ENCODE results near the gene AOC2.
"Not testable (repeated sequence)": the region's sequence is repeated elsewhere in the genome, so short reads cannot be mapped to it uniquely, and the experiment has no call there.

AOC2 gene

DNA sequence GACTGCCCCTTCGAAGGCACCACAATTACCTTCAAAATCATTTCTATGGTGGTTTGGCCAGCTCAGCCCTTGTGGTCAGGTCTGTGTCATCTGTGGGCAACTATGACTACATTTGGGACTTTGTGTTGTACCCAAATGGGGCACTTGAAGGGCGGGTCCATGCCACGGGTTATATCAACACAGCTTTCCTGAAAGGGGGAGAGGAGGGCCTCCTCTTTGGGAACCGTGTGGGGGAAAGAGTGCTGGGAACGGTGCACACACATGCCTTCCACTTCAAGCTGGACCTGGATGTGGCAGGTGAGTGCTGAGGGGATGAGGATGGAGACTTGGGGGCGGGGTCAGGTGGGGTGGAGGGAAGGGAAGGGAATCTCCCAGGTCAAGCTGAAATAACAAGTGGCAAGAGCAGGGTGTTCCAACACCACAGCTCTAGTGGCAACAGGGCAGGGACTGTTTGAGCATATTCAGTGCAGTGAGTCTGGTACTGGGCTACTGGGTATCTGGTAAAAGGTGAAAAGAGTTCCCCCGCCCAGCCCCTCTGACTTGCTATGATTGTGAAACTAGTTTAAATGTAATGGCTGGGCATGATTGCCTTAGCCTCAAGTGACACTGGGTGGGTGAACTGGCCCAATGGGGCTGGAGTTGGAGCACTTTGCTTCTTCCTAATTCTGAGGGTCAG lies 1.7 kb downstream of the AOC2 start:
- DNase-seq (ENCODE audit: extremely low spot score), result no peak
- CTCF ChIA-PET, result interaction anchor here (1.8 kb wide), 1 partner anchor 92 kb away, joined by 5 read pairs; no protein-coding TSS in a partner anchor
- no peak for TF ChIP-seq TARDBP (IDR thresholded peaks at IDR 0.05)
- TF ChIP-seq, protein P1, sequence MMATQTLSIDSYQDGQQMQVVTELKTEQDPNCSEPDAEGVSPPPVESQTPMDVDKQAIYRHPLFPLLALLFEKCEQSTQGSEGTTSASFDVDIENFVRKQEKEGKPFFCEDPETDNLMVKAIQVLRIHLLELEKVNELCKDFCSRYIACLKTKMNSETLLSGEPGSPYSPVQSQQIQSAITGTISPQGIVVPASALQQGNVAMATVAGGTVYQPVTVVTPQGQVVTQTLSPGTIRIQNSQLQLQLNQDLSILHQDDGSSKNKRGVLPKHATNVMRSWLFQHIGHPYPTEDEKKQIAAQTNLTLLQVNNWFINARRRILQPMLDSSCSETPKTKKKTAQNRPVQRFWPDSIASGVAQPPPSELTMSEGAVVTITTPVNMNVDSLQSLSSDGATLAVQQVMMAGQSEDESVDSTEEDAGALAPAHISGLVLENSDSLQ (IDR thresholded peaks at IDR 0.05), result no peak
- TF ChIP-seq CTBP1 (IDR thresholded peaks at IDR 0.05; ENCODE audit: borderline replicate concordance), result no peak
- no peak for TF ChIP-seq NFRKB (IDR thresholded peaks at IDR 0.05)
- TF ChIP-seq SUZ12 (IDR thresholded peaks at IDR 0.05), result no peak
- no peak for TF ChIP-seq SP1 (IDR thresholded peaks at IDR 0.05)
- TF ChIP-seq ZNF384 (IDR thresholded peaks at IDR 0.05), result no peak
- no peak for TF ChIP-seq ELF4 (IDR thresholded peaks at IDR 0.05)
- TF ChIP-seq L3MBTL2 (conservative IDR thresholded peaks at IDR 0.05), result no peak
- no peak for TF ChIP-seq LEF1 (IDR thresholded peaks at IDR 0.05; ENCODE audit: borderline replicate concordance)
- POLR2A ChIA-PET, result interaction anchor here (0.6 to 3.5 kb wide), 6 partner anchors 13 to 152 kb away, joined by 3 to 18 read pairs (median 4); partner anchors contain the start of genes BECN1, PSME3 and RPL27

DNA sequence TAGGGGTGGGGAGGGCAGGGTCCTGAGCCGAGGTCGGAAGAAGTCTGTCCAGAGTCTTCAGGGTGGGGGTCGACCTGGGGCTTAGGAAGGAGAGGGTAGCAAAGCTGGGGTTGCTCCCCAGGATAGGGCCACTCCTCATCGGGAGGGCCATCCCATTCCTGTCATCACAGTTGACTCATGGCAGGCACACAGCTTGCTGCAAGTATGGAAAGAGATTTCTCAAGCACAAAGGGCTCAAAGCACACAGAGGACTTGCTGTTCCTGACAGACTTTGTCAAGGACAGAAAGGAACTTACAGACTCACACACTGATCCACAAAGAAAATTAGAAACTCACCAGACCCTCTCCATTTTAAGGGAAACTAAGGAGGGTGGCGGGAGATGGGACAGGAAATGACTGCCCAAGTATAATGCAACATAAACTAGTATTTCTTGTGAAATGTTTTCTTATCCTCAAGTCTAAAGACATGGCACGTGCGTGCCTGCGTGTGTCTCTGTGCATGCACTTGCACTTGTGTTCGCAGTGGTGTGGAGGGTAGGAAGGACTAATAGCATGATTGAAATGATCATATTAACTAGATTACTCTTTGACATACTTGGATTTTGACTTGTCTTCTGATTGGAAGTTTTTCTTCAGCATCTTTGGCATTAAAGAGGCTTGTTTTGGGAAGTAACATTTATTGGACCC lies 2.4 kb downstream of the AOC2 start:
- DNase-seq (ENCODE audit: extremely low spot score), result no peak
- TF ChIP-seq L3MBTL2 (conservative IDR thresholded peaks at IDR 0.05), result no peak
- no peak for TF ChIP-seq SP1 (IDR thresholded peaks at IDR 0.05)
- TF ChIP-seq ELF4 (IDR thresholded peaks at IDR 0.05), result no peak
- TF ChIP-seq FOXA1 (IDR thresholded peaks at IDR 0.05), result no peak
- no peak for TF ChIP-seq LEF1 (IDR thresholded peaks at IDR 0.05; ENCODE audit: borderline replicate concordance)
- TF ChIP-seq ZNF384 (IDR thresholded peaks at IDR 0.05), result no peak
- TF ChIP-seq, protein P1 (IDR thresholded peaks at IDR 0.05), result no peak
- no peak for TF ChIP-seq ARNT (IDR thresholded peaks at IDR 0.05)
- POLR2A ChIA-PET, result interaction anchor here (1.4 to 3.5 kb wide), 2 partner anchors 13 to 23 kb away, joined by 5 to 18 read pairs; partner anchors contain the start of genes BECN1 and PSME3
- CTCF ChIA-PET, result interaction anchor here (1.8 kb wide), 1 partner anchor 91 kb away, joined by 5 read pairs; no protein-coding TSS in a partner anchor

DNA sequence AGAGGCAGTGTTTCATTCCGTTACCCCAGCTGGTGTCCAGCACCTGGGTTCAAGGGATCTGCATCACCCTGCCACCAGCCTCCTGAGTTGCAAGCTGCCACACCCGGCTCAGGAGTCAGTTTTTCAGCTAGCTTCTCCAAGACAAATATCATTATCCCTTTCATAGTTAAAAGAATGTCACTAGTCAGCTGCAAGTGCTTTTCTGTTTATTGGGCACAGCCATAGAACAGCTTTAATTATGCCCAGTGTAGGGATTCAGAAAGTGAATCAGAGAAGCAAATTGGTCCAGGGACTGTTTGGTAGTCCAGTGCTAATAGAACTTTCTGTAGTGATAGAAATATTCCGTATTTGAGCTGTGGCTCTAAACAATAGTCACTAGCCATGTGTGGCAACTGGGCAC lies 3.7 kb downstream of the AOC2 start:
- POLR2A ChIA-PET, result interaction anchor here (0.5 to 0.9 kb wide), 3 partner anchors 15 to 75 kb away, joined by 3 to 6 read pairs (median 3); partner anchors contain the start of genes PSME3 and VPS25
- TF ChIP-seq FOXK2 (IDR thresholded peaks at IDR 0.05) (no peak), ELF4 (IDR thresholded peaks at IDR 0.05) (no peak), LEF1 (IDR thresholded peaks at IDR 0.05; ENCODE audit: borderline replicate concordance) (no peak), FOXM1 (IDR thresholded peaks at IDR 0.05; ENCODE audit: borderline replicate concordance) (no peak), NFRKB (IDR thresholded peaks at IDR 0.05) (no peak), BHLHE40 (IDR thresholded peaks at IDR 0.05; ENCODE audit: borderline replicate concordance) (no peak), HDGF (IDR thresholded peaks at IDR 0.05; ENCODE audit: borderline replicate concordance) (no peak), SUZ12 (IDR thresholded peaks at IDR 0.05) (no peak)
- no peak for DNase-seq (ENCODE audit: extremely low spot score)
- CTCF ChIA-PET, result interaction anchor here (0.7 kb wide), 1 partner anchor 10 kb away, joined by 5 read pairs; no protein-coding TSS in a partner anchor

DNA sequence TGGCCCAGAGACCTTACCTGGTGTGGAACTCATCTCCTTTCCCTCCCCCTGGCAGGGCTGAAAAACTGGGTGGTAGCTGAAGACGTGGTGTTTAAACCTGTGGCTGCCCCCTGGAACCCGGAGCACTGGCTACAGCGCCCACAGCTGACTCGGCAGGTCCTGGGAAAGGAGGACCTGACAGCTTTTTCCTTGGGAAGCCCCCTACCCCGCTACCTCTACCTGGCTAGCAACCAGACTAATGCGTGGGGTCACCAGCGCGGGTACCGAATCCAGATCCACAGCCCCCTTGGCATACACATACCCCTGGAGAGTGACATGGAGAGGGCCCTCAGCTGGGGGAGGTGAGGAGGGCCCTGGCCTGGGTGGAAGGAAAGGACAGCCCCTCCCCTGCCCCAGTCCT lies 4.7 kb downstream of the AOC2 start:
- DNase-seq (ENCODE audit: extremely low spot score), result no peak
- ChIA-PET CTCF (no interaction called here), POLR2A (interaction anchor here (0.6 kb wide), 1 partner anchor 149 kb away, joined by 3 read pairs; the partner anchor contains the start of gene RPL27)
- no peak for TF ChIP-seq CTBP1 (IDR thresholded peaks at IDR 0.05; ENCODE audit: borderline replicate concordance)
- TF ChIP-seq, protein P1 (IDR thresholded peaks at IDR 0.05), result no peak
- TF ChIP-seq LEF1 (IDR thresholded peaks at IDR 0.05; ENCODE audit: borderline replicate concordance), result no peak
- no peak for TF ChIP-seq BHLHE40 (IDR thresholded peaks at IDR 0.05; ENCODE audit: borderline replicate concordance)
- no peak for TF ChIP-seq L3MBTL2 (conservative IDR thresholded peaks at IDR 0.05)

DNA sequence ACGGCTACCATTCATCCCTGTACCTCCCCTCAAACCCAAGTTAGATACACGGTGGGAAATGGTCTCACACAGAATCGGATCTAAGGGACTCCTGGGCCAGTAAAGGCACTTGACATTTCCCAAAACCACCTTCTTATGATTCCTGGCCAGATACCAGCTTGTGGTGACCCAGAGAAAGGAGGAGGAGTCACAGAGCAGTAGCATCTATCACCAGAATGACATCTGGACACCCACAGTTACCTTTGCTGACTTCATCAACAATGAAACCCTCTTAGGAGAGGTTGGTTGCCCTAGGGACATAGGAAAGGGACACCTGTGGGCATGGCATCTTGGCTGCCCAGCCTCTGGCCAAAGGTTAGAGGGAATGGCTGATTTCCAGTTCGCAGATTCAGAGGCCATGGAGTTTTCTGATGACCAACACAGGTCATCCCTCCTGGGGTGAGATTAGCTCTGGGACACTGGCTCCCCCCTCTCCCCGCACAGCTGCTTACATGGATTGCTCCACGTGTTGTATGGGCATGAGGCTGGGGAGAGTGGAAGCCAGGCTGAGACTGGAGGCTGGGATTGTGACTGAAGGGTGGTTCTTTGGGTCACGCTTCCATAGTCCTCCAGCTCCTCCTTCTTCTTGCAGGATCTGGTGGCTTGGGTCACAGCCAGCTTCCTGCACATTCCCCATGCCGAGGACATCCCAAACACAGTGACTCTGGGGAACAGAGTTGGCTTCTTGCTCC lies 5.2 kb downstream of the AOC2 start:
- TF ChIP-seq TARDBP (IDR thresholded peaks at IDR 0.05), result no peak
- TF ChIP-seq CTBP1 (IDR thresholded peaks at IDR 0.05; ENCODE audit: borderline replicate concordance), result no peak
- no peak for TF ChIP-seq LEF1 (IDR thresholded peaks at IDR 0.05; ENCODE audit: borderline replicate concordance)
- no peak for TF ChIP-seq FOXM1 (IDR thresholded peaks at IDR 0.05; ENCODE audit: borderline replicate concordance)
- TF ChIP-seq L3MBTL2 (conservative IDR thresholded peaks at IDR 0.05), result no peak
- no peak for TF ChIP-seq ARNT (IDR thresholded peaks at IDR 0.05)
- TF ChIP-seq BHLHE40 (IDR thresholded peaks at IDR 0.05; ENCODE audit: borderline replicate concordance), result no peak
- ChIA-PET POLR2A (no interaction called here), CTCF (no interaction called here)
- no peak for DNase-seq (ENCODE audit: extremely low spot score)

DNA sequence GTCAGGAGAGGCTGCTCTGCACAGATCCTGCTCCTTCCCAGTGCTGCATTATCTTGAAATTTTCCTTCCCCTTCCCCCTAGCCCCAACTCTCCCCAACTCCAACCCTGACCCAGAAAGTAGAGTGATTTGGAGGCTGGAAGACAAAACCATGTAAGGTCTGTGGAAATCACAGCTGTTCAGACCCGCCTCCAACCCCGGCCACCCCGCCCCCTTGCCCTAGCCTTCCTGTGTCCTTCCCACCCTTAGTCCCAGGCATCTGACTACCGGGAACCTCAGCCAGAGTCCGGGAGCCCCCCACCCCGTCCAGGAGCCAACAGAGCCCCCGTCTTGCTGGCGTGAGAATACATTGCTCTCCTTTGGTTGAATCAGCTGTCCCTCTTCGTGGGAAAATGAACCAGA lies 6.6 kb downstream of the AOC2 start, which contains the start of gene AOC3:
Gene AOC3 (plus strand): TSS at position 246 of the 400 bp plus-strand sequence. CDS start 145 bp downstream, at position 391.
- TF ChIP-seq SP1 (IDR thresholded peaks at IDR 0.05) (no peak), NFRKB (IDR thresholded peaks at IDR 0.05) (no peak), FOXK2 (IDR thresholded peaks at IDR 0.05) (no peak), TARDBP (IDR thresholded peaks at IDR 0.05) (no peak), ZNF384 (IDR thresholded peaks at IDR 0.05) (no peak), BHLHE40 (IDR thresholded peaks at IDR 0.05; ENCODE audit: borderline replicate concordance) (no peak), LEF1 (IDR thresholded peaks at IDR 0.05; ENCODE audit: borderline replicate concordance) (no peak)
- ChIA-PET CTCF (no interaction called here), POLR2A (interaction anchor here (0.7 kb wide), 1 partner anchor 147 kb away, joined by 4 read pairs; the partner anchor contains the start of gene RPL27)
- no peak for DNase-seq (ENCODE audit: extremely low spot score)

DNA sequence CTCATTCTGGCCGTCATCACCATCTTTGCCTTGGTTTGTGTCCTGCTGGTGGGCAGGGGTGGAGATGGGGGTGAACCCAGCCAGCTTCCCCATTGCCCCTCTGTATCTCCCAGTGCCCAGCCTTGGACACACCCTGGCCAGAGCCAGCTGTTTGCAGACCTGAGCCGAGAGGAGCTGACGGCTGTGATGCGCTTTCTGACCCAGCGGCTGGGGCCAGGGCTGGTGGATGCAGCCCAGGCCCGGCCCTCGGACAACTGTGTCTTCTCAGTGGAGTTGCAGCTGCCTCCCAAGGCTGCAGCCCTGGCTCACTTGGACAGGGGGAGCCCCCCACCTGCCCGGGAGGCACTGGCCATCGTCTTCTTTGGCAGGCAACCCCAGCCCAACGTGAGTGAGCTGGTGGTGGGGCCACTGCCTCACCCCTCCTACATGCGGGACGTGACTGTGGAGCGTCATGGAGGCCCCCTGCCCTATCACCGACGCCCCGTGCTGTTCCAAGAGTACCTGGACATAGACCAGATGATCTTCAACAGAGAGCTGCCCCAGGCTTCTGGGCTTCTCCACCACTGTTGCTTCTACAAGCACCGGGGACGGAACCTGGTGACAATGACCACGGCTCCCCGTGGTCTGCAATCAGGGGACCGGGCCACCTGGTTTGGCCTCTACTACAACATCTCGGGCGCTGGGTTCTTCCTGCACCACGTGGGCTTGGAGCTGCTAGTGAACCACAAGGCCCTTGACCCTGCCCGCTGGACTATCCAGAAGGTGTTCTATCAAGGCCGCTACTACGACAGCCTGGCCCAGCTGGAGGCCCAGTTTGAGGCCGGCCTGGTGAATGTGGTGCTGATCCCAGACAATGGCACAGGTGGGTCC lies 7.2 kb downstream of the AOC2 start:
- DNase-seq (ENCODE audit: extremely low spot score); CTCF ChIA-PET: not testable (repeated sequence)
- POLR2A ChIA-PET, result interaction anchor here (0.7 kb wide), 1 partner anchor 146 kb away, joined by 4 read pairs; the partner anchor contains the start of gene RPL27

All from HEK293T (cell line).